Neural crest cell (in vitro differentiated cells): ENCODE data around the gene STX8. TPM values are rescaled to one million over a fixed set of nuclear protein-coding genes. Genes with fewer than 3 reads are reported as not detected.

Experiments used
- DNase-seq: peaks from one replicate; pipeline ENCODE4 v3.0.0; 2021; ENCODE audit warnings: low read depth, mixed read lengths, low spot score
- H3K27ac Mint-ChIP-seq: one replicate; pipeline ENCODE4 v1.8.0; 2021; ENCODE audit warnings: mild to moderate bottlenecking, mixed read lengths; ENCODE audit not compliant: unreplicated experiment
- H3K27me3 Mint-ChIP-seq: 2 replicates; pipeline ENCODE4 v1.8.0; 2021; ENCODE audit warnings: low read depth, mild to moderate bottlenecking, mixed read lengths
- H3K36me3 Mint-ChIP-seq: 2 replicates; pipeline ENCODE4 v1.8.0; 2021; ENCODE audit warnings: low read depth, mild to moderate bottlenecking, mixed read lengths
- H3K4me1 Mint-ChIP-seq: 2 replicates; pipeline ENCODE4 v1.8.0; 2021; ENCODE audit warnings: mixed read lengths
- H3K4me3 Mint-ChIP-seq: one replicate; pipeline ENCODE4 v1.8.0; 2021; ENCODE audit warnings: mild to moderate bottlenecking, mixed read lengths
- H3K9me3 Mint-ChIP-seq: 2 replicates; pipeline ENCODE4 v1.8.0; 2021; ENCODE audit warnings: mixed read lengths
- CTCF ChIP-seq: fragments of 200-600 bp; sonication (generic); conservative IDR thresholded peaks from 2 replicates; pipeline ENCODE4 v1.5.0; 2021; ENCODE audit warnings: antibody characterized with exemption, mild to moderate bottlenecking
- total RNA-seq: library from RNA; stranded (reverse); gene quantifications from 2 replicates; pipeline ENCODE4 v1.2.1, GENCODE V29; 2021

The STX8 gene
- total RNA-seq, 1 donor from 2014 or later, result 56.6 TPM

GRCh38 chr17:9287306-9287705 lies 288.3 kb downstream of the STX8 start:
- Mint-ChIP-seq H3K9me3 (no peaks in the 10 kb centered on the region), H3K27me3 (no peaks in the 10 kb centered on the region), H3K4me1 (peaks cover 35% of the 10 kb centered on the region), H3K36me3 (no peaks in the 10 kb centered on the region), H3K27ac (no peak overlapping the region), H3K4me3 (no peak overlapping the region)
- no peak for DNase-seq
- no peak for TF ChIP-seq CTCF

DNA sequence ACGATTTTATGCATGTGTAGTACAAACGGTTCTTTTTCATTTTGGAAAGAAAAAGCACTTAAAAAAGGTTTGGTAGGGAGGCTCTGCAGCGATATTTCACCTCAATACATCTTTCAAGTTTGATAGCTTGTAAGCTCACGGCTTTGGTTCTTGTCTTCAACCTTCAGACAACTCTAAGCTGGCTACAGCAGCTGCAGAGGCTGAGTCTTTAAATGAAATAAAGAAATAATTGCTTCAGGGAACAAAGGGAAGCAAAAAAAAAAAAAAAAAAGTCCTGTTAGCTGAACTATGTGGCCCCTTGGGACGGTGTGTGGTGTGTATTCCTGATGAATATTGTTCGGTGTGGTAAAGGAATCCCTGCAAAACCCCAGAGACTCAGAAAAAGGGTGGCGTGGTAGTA lies 289.2 kb downstream of the STX8 start:
- DNase-seq, result no peak
- no peaks in the 10 kb centered on the region for H3K27me3 Mint-ChIP-seq
- no peaks in the 10 kb centered on the region for H3K9me3 Mint-ChIP-seq
- no peak overlapping the region for H3K4me3 Mint-ChIP-seq
- H3K27ac Mint-ChIP-seq, result no peak overlapping the region
- peaks cover 35% of the 10 kb centered on the region for H3K4me1 Mint-ChIP-seq
- TF ChIP-seq CTCF, result no peak
- no peaks in the 10 kb centered on the region for H3K36me3 Mint-ChIP-seq

DNA sequence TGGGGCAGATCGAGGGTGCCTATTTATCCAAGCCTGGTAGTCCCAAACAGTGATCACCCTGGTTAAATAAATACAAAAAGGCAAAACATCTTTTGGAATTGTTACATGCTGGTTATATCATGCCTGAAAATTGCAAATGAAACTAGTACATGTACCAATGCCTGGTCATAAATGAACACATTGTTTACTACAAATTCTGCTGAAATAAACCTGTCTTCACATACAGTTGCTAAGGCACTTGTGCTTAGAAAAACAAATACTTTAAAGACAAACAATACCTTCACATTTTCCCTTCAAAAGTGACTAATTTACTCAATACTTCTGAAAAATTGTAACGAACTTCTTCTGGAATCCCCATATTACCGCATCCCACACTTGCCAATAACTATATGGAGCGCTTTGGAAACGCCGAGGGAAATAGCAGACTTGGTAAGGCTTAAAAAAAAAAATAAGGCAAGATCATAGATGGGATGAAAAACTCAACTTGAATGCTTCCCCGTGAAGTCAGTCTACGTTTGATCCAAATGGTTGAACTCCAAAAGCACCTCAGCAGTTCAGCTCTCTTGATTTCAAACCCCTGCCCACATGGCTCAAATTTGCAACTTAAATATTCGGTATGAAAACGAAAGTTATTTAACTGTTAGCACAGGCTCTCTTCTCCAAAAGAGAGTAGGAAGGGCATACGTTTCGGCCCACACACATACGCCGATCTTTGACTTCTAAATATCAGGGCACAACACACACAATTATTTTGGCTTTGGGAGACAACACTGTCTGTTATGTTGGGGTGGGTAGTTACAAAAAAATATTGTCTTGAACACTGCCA lies 289.8 kb downstream of the STX8 start:
- Mint-ChIP-seq H3K4me1 (peaks cover 35% of the 10 kb centered on the region), H3K36me3 (no peaks in the 10 kb centered on the region), H3K4me3 (no peak overlapping the region), H3K27ac (no peak overlapping the region), H3K9me3 (no peaks in the 10 kb centered on the region), H3K27me3 (no peaks in the 10 kb centered on the region)
- TF ChIP-seq CTCF, result no peak
- DNase-seq, result no peak

DNA sequence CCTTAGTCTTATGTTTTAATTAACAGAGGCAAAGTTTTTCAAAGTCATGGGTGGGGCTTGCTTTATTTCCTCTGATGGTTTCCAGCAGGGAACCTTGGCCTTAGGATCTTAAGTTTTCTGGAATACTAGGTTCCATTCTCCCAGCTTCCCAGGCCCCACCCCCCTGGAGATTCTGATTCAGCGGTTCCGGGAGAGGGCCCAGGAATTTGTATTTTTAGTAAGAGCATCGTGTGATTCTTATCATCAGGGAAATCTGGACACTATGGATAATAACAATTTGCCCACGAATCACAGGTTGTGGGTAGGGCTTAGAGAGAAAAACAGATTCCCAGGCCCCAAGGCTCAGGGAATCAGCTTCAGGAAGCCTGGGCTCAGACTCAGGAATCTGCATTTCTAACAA lies 290.7 kb downstream of the STX8 start:
- no peak for TF ChIP-seq CTCF
- H3K27me3 Mint-ChIP-seq, result no peaks in the 10 kb centered on the region
- no peak for DNase-seq
- peaks cover 33% of the 10 kb centered on the region for H3K4me1 Mint-ChIP-seq
- no peaks in the 10 kb centered on the region for H3K9me3 Mint-ChIP-seq
- H3K4me3 Mint-ChIP-seq, result no peak overlapping the region
- no peak overlapping the region for H3K27ac Mint-ChIP-seq
- H3K36me3 Mint-ChIP-seq, result no peaks in the 10 kb centered on the region

DNA sequence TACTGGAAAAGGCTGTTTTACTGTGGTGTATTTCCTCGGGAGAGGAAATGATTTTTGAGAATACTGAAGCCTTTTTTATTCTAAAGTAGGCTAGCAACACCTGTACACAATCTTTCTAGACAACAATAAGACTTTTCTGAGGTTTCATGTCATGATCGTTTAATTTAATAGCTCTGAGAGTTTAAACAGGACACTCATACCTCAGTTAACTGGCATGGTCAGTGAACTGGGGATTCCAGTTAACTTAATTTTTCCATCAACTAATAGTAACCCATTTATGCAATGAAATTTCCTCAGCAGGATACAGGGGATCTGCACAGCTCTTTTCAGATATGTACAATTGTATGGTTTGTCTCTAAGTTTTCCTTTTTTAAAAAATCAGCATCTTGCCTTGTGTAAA lies 291.7 kb downstream of the STX8 start:
- no peak for DNase-seq
- H3K36me3 Mint-ChIP-seq, result no peaks in the 10 kb centered on the region
- H3K4me3 Mint-ChIP-seq, result no peak overlapping the region
- no peak overlapping the region for H3K27ac Mint-ChIP-seq
- no peak for TF ChIP-seq CTCF
- H3K27me3 Mint-ChIP-seq, result no peaks in the 10 kb centered on the region
- peaks cover 23% of the 10 kb centered on the region for H3K4me1 Mint-ChIP-seq
- no peaks in the 10 kb centered on the region for H3K9me3 Mint-ChIP-seq
